Activated CD4-positive, alpha-beta T cell treated with anti-CD3 and anti-CD28 coated beads, Interleukin-2, amount 50 U/mL, for 48 hours (primary cell): ENCODE results near the gene MATCAP1.

Experiments used
- DNase-seq, 2 experiments: peaks; one replicate each; pipeline ENCODE4 v3.0.0-alpha.2; 2020

Gene MATCAP1

DNA sequence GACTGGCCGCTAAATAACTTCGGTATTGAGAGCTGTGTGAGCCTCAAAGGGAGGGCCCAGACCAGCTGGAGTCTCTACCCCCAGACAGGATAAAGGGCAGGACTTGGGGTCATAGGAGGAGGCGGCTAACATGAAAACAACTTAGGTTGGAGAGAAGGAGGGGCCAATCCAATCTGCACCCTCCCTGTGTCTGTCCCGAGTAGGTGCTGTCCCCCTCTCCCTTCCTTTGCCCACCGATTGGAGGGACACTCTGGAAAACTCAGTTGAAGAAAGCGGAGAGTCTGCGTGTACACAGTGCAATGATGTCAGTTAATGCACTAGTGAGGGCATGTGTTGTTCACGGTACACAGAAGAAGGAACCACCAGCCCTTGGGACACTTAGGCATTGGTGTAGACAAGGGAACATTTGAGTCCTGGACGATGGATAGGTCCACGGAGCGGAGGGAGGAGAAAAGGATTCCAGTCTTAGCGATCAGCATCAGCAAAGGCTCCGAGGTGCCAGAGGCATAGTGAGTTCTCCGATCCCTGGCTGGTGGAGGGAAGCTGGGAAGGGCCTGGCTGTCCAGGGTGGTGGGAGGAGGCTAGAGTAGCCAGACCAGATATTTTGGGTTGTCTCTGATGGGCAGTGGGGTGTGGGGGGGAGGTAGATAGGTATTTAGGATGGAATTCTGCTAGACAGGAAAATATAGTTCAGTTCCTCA lies 12.7 kb downstream of the MATCAP1 start:
- no peak for DNase-seq

DNA sequence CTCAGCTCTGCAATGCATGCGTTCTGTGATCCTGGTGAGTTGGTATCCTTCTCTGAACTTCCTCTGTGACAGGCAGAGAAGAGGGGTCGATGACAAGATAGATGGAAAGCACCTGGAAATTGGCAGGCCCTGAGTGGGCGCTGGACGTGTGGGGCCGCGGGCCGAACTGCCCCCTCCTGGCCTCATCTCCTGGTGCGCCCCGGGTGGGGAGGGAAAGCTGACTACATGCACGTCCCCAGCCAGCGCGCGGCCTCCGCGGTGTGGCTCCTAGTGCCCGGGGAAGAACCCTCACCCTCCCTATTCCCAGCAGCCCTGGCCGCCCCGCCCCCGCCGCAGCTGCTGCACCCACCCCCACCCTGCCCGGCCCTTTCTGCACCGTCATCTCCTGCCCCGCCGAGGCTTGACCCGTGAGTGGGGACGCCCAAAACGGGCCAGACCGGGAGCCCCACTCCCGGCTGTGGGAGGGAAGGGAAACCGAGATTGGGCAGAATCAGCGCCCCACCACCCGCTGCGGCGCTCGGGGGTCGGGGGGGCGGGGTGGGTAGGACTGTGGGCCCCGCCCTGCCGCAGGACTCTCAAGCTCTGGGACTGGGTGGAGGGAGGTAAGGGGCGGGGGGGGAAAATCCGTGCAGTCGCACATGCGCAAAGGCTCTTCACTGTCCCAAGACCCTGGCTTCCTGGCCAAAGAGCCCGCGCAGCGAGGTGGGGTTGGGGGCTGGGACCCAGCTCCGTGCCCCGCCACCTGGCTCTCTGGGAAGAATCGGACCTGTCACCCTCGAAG lies 13.4 kb downstream of the MATCAP1 start, which contains the start of gene NOL3:
NOL3 (plus strand) TSS at position 371 of the 781 bp plus-strand sequence.
- DNase-seq, result peak; percentile 78 to 85

DNA sequence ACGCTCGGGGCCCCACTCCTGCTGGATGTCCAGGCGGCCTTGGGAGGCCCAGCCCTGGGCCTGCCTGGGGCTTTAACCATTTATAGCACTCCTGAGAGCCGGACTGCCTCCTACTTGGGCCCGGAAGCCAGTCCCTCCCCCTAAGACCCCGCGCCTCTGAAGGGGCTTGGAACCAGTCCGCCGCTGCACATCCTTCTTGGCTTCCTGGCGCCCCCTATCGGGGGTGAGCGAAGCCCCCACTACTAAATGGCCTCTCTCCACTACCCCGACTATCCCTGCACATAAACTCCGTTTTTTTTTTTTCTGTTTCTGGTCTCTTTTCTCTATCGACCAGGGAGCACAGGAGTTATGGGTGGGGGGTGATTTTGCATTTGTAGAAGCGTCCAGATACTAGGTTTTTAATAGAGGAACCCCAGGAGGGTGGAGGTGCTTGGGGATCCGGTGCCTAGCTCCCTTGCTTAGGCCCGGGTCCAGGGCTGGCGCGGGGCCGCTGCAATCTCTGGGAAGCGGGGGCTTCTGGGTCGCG lies 14.1 kb downstream of the MATCAP1 start:
- peak; percentile 50 to 61 for DNase-seq

DNA sequence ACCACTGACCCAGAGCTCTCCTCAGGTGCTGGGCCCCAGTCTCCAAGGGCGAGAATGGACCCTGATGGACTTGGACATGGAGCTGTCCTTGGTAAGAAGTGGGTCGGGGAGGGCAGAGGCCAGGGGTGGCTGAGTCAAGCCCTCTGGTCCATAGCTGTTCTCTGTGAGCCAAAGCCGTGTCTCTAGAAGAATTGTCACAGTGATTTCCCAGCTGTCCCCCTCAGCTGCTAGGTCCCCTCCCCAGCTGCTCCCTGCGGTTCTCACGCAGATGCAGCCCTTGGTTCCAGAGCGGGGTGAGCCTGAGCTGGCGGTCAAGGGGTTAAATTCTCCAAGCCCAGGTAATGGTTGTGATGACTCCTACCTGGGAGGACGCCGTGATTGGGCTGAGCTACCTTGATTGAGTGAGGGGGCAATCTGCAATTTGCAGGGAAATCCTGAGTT lies 14.7 kb downstream of the MATCAP1 start:
- no peak for DNase-seq

DNA sequence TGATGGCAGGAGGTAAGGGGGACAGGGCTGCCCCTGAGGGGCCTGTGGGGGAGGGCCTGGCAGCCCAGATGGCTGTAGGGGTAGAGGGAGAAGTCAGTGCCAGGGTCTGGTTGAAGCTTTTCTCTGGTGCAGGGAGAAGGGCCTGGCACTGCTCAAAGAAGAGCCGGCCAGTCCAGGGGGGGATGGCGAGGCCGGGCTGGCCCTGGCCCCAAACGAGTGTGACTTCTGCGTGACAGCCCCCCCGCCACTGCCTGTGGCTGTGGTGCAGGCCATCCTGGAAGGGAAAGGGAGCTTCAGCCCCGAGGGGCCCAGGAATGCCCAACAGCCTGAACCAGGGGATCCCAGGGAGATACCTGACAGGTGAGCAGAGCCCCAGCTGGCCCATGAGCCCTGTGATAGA lies 16.2 kb downstream of the MATCAP1 start:
- DNase-seq, result no peak

DNA sequence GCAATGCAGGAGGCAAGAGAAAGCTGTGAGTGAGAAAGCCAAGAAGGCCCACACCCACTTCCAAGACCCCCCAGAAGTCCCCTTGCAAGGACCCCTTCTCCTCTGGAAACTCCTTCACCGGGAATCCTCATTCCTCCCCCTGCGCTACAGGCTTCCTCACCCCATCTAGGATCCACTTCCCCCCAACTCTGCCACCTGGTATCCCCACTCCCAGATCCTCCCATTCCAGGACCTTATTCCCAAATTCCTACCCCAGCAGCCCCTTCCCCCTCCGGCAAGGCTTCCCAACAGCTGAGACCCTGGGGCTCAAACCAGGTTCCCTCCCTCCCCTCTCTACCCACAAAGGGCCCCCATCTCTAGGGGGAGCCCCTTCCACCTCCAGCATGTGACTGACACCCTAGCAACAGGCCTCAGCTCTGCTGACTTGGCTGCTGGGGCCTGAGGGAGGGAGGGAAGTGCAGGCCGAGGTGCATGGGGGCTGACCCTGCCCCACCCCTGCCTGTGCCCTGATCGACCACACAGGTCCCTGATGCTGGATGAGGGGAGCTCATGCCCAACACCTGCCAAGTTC lies 17.1 kb downstream of the MATCAP1 start:
- peak in 1 of 2 experiments; percentile 18 for DNase-seq

DNA sequence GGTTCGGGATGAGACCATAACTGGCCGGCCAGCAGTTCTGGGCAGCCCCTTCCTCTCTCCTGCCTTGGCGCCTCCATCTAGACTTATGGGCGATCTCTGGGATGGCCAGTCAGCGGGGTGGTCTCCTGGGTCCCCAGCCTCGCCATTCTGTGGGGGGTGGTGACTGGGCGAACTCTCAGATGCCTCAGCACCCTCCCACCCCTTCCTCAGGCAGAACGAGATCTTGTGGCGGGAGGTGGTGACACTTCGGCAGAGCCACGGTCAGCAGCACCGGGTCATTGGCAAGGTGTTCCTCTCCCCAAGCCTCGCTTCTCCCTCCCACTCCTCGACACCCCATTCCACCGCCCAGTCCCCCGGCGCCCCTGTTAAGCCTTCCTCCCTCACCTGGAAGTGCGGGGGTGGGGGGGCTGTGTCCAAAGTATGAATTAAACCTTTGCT lies 17.6 kb downstream of the MATCAP1 start:
- no peak for DNase-seq

DNA sequence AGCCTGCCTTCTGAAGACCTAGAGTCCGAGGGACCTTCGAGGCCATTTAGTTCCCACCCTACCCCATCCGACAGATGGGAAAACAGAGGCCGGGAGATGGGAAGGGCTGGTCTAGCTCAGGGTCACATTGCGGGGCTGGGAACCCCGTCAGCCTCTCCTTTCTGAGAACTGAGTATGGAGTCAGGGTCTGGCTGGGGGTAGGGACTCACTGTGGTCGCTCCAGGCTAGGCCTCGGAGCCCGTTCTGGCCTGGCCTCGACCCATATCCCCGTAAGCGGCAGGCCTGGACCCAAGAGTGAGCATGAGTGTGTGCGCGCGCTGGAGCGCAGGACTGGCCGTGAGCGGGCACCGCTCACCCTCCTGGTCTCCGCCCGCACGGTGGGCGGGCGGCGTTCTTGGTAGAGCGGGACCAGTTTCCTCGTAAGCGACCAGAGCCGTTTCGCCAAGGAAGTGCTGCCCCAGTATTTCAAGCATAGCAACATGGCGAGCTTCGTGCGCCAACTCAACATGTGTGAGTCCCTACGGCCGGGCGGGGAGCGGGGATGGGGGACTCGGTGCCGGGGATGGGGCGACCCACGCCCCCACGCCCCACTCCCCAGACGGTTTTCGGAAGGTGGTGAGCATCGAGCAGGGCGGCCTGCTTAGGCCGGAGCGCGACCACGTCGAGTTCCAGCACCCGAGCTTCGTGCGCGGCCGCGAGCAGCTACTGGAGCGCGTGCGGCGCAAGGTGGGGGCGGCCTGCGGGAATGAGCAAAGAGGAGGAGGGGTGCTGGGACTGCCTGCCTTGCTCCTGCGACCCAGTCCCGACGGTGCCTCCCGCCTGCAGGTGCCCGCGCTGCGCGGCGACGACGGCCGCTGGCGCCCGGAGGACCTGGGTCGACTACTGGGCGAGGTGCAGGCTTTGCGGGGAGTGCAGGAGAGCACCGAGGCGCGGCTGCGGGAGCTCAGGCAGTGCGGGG lies 18.4 kb downstream of the MATCAP1 start:
- peak in 1 of 2 experiments; percentile 38 for DNase-seq

DNA sequence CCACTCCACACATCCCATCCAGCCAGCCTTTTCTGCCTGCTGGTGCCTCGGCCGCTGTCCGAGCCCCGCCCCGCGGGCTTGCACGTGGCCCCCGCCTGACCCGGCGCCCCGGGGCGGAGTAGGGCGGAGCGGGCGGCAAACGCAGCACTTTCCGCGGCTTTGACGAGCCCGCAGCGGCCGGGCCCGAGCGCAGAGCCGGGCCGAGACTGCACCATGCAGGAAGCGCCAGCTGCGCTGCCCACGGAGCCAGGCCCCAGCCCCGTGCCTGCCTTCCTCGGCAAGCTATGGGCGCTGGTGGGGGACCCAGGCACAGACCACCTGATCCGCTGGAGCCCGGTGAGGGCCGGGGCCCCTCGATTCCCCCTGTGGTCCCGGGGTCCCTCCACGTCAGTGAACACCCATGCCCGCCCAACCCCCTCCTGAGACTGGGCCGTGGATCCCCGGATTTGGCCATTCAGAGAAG lies 19.1 kb downstream of the MATCAP1 start, which contains the start of gene HSF4:
HSF4 (plus strand) TSS at position 147 of the 463 bp plus-strand sequence; CDS start at position 214, 67 bp downstream.
- DNase-seq, result peak; percentile 30 to 34

DNA sequence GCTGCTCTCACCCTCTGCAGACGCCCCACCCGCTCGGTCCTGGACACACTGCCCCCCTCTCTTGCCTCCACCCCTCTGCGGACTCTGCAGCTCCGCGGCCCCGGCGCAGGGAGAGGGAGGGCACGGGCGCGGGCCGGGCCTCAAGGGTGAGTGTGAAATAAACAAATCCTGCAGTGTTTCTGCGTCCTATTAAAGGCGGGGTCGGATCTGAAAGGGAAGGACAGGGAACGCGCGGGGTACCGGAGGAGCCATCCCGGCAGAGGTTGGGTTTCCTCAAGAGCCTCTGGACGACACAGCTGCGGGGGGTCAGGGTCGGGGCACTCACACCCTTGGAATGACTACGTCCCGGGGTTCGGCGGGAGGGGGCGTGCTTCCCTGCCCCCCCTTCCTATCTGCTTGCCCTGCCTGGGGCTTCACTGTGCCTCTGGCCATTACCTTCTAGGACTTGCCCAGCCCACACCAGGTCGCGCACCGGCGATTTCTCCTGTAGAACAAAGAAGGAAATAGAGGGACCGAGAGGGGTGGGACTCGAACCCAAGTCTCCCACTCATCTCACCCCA lies 19.7 kb downstream of the MATCAP1 start:
- DNase-seq, result peak in 1 of 2 experiments; percentile 21

DNA sequence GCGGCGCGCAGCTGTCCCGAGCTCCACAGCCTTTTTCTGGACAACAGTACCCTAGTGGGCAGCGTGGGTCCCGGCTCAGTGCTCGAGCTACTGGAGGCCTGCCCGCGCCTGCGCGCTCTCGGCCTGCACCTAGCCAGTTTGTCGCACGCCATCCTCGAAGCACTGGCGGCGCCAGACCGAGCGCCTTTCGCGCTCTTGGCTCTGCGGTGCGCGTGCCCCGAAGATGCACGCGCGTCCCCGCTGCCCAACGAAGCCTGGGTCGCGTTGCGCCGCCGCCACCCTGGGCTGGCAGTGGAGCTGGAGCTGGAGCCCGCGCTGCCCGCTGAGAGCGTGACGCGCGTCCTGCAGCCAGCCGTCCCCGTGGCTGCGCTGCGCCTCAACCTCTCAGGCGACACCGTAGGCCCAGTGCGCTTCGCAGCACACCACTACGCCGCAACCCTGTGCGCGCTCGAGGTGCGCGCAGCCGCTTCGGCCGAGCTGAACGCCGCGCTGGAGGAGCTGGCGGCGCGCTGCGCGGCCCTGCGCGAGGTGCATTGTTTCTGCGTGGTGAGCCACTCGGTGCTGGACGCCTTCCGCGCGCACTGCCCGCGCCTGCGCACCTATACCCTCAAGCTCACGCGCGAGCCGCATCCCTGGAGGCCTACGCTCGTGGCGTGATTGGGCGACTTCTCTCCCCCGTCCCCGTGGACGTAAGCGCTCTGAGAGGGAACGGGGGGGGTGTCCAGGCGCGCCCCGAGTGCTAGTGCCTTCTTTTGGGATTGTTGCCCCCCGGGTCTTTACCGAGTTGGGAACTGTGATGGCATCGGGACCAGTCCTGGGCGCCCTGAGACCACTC lies 20.4 kb downstream of the MATCAP1 start:
- peak; percentile 53 to 62 for DNase-seq

DNA sequence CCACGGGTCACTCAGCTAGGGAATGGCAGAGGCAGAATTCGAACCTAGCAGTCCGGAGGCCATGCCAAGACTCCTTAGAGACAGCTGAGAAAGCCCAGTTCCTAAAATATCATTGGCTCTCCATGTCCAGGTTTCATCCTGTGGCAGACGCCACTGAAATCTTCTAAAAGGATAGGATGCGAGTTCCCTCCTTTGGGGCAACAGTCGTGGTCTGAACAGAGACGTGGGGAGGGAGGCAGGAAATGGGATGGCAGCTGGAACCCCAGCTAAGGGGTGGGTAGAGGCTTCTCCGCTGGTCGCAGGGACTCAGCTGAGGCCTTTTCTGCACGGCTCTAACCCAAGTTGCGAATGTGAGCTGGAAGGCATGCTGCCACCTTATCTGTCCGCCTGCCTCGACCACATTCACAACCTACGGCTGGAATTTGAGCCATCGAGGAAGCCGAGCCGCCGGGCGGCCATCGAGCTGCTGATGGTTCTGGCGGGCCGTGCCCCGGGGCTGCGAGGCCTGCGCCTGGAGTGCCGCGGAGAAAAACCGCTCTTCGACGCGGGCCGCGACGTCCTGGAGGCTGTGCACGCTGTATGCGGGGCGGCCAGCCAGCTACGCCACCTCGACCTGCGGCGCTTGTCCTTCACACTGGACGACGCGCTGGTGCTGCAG lies 21.1 kb downstream of the MATCAP1 start:
- no peak for DNase-seq

DNA sequence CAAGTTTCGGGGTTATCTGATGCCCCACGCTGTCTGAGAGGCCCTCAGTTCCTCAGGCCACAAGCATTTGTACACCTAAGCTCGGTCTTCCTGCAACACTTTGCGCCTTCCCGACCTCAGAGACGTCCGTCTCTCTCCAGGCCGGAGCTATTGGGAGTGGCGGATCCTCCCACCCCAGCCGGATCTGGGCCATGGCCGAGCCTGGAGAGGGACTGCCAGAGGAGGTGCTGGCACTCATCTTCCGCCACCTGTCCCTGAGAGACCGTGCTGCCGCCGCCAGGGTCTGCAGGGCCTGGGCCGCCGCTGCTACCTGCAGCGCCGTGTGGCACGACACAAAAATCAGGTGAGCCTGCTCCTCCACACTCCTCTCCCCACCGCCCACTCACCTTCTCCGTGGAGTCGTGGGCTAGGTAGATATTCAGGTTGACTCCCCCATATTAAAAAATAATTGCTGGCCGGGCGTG lies 22.1 kb downstream of the MATCAP1 start:
- DNase-seq, result no peak

DNA sequence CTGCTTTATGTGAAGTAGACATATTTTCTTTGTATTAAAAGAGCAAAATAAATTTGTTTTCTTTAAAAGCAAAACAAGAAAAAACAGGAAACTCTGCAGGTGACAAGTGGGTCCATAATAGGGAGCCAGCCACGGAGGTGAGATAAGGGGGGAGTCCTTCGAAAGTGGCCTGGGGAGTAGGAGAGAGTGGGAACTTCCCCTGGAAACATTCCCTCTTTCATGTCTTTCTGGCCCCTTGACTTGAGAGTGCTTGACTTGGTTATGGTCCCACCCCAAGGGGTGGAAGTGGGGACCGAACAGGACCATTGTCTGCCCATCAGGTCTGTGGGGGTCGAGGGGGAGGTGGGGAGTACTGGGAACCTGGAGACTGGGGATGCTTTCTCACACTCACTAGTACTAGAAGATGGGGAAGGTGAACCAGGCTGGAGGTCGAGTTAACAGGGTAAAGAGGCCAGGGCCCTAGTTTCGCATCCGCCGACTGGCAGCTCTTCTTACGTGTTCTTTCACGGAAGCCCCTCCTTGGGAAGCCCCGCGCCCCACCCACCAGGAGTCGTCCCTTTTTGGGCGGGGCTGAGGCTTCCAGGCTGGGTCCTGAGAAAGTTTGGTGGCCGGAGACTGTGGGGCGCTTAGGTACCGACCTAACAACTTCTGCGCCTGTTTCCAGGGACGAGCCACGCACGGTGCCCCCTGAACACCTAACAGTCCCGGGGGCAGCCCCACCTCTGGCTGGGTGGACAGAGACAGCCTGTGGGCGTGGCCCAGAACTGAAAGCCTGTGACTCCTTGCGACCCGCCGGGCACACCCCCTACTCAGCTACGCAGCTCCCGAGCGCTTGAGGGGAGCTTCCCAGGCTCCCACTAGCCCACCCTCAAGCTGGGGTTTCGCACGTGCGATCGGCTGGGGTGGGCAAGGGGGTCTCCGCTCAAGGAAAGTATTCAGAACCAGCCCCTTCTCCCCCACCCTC lies 24.8 kb downstream of the MATCAP1 start:
- DNase-seq, result peak; percentile 86 to 90

DNA sequence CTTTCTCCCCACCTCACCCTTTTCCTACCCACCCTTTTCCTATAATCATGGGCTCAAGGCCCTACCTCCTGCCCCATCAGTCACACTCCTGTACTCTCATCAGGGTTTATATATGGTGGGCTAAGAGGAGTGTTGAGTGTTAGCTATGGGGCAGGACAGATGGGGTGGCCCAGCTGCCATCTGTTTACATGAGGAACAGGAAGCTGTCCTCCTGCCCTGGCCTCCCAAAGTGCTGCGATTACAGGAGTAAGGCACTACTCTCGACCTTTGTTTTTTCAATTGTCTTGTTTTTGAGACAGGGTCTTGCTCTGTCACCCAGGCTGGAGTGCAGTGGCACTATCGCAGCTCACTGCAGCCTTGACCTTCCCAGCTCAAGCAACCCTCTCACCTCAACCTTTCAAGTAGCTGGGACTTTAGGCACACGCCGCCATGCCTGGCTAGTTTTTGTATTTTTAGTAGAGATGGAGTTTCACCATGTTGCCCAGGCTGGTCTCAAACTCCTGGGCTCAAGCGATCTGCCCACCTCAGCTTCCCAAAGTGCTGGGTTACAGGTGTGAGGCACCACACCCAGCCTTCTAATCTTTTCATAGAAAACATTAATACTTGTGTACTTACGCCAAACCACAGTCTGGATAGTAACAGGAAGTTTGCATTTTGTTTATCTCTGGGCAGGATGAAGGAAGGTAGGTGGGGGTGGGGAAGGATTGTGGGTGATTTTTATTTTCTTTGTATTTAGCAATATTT lies 25.7 kb downstream of the MATCAP1 start:
- no peak for DNase-seq

DNA sequence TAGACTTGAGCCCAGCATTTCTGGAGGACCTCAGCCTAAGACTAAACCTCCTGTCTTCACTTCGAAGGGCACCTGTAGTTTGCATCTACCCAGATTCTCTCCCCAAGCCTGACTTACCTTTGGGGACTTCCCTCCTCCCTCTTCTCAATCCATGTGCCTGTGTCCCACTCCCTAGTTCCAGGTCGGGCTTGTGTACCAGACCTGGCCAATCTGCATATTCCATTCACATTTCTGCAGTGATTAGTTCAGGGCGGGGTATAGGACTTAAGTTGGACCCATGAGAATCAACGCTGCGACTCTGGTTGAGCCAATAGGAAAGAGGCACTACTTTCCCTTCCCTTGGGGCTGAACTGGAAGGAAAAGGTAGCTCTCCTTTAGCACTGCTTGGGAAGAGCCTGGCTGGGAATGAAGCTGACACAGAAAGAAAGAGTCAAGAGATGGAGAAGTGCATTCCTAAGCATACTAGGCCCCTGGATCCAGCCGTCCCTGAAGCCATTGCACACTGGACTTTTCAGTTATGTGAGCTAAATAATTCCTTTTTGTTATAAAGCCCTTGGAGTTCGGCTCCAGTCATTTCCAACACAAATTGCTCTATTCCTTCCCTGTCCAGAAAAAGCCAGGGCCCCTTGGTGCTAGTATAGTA lies 26.5 kb downstream of the MATCAP1 start:
- no peak for DNase-seq

DNA sequence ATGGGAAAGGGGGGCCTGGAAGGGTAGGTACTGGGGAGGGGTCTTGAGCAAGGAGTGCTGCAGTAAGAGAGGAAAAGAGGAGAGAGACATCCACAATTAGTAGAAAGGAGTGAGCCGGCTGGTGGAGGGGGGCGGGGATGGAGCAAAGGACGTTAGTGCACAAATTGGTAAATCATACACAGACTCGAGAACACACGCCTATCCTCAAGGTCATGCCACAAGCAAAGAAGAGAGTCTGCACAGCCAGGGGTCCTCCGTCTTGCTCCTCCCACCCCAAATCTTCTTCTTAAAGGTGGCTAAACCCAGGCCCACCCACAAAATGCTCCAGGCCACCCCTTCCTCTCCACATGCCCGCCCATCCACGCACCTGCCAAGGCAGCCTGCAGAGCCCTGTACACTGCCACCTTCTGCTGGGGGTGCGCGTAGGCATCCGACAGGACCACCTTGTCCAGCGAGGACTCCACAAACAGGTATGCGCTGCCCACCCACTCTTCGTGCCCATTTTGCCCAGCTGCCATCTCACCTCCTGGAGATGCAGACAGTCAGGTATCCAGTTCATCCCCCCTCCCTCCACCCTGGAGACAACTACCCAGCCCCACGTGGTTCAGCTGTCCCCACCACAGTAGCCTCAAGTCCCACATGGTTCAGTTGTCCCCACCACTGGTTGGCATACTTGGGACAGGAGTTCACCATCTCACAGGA lies 27.5 kb downstream of the MATCAP1 start:
- DNase-seq, result no peak
